IMR-90 (cell line): Measurements from ENCODE around the gene WIPI1. TPM values are rescaled to one million over a fixed set of nuclear protein-coding genes. Genes with fewer than 3 reads are reported as not detected.

ENCODE experiments used
- ATAC-seq: fragments of 200-7000 bp; cut with Tn5 transposase; 2 replicates; pipeline ENCODE4 v1.9.1; 2020; ENCODE audit warnings: low read depth, mild to moderate bottlenecking, moderate library complexity
- BruUV-seq: library from RNA; stranded (reverse); fragments of 400-500 nt; replicated peaks from 2 replicates; lab custom pipeline; 2021; lab: Mats Ljungman, UMichigan
- CTCF ChIA-PET: fragments of 300-600 bp; formaldehyde crosslinking; extraction: SDS; loops from one replicate; lab custom pipeline; 2021; ENCODE audit warnings: antibody characterized with exemption; lab: Yijun Ruan, JAX
- POLR2A ChIA-PET: fragments of 300-600 bp; sonication (Branson Sonifier 250); formaldehyde crosslinking; loops from one replicate; lab custom pipeline; 2022; ENCODE audit warnings: antibody characterized with exemption; ENCODE audit not compliant: unreplicated experiment; lab: Charles Lee
- DNase-seq: peaks from one replicate; pipeline ENCODE4 v3.0.0; 2013
- H2AFZ ChIP-seq: replicated peaks from 2 replicates; pipeline ENCODE3; 2013; ENCODE audit warnings: low read length, mild to moderate bottlenecking; ENCODE audit not compliant: poor library complexity
- H2AK5ac ChIP-seq: 2 replicates; pipeline ENCODE4 v1.6.1; 2013; ENCODE audit warnings: low read depth, low read length, inconsistent platforms
- H2AK9ac ChIP-seq: replicated peaks from 2 replicates; pipeline ENCODE3; 2013; ENCODE audit warnings: mild to moderate bottlenecking, low read depth, low read length, moderate library complexity; ENCODE audit not compliant: poor library complexity
- H2BK120ac ChIP-seq: 2 replicates; pipeline ENCODE4 v1.6.1; 2013; ENCODE audit warnings: low read depth, low read length, inconsistent platforms
- H2BK15ac ChIP-seq: 3 replicates; pipeline ENCODE4 v1.6.1; 2013; ENCODE audit warnings: low read depth, low read length, inconsistent platforms
- H2BK20ac ChIP-seq: 2 replicates; pipeline ENCODE4 v1.6.1; 2013; ENCODE audit warnings: low read depth, mild to moderate bottlenecking, inconsistent platforms, low read length, moderate library complexity
- H2BK5ac ChIP-seq: 2 replicates; pipeline ENCODE4 v1.6.1; 2013; ENCODE audit warnings: mild to moderate bottlenecking, low read depth, low read length, inconsistent platforms; ENCODE audit not compliant: poor library complexity, severe bottlenecking
- H3K14ac ChIP-seq: replicated peaks from 2 replicates; pipeline ENCODE4 v1.6.1; 2013; ENCODE audit warnings: low read depth, low read length, inconsistent platforms
- H3K18ac ChIP-seq: 2 replicates; pipeline ENCODE4 v1.6.1; 2013; ENCODE audit warnings: low read depth, low read length, control low read depth
- H3K23ac ChIP-seq: 2 replicates; pipeline ENCODE4 v1.6.1; 2013; ENCODE audit warnings: low read depth, low read length, inconsistent platforms
- H3K27ac ChIP-seq: 2 replicates; pipeline ENCODE4 v1.5.1; 2013; ENCODE audit warnings: mild to moderate bottlenecking, control low read depth, low read length; ENCODE audit not compliant: insufficient read depth
- H3K27me3 ChIP-seq: 2 replicates; pipeline ENCODE4 v1.6.1; 2013; ENCODE audit warnings: low read length; ENCODE audit not compliant: control insufficient read depth, insufficient read depth
- H3K36me3 ChIP-seq: 2 replicates; pipeline ENCODE4 v1.6.1; 2013; ENCODE audit warnings: low read length, mixed read lengths; ENCODE audit not compliant: control insufficient read depth, insufficient read depth
- H3K4ac ChIP-seq: 2 replicates; pipeline ENCODE4 v1.6.1; 2013; ENCODE audit warnings: low read depth, low read length, inconsistent platforms
- H3K4me1 ChIP-seq: 2 replicates; pipeline ENCODE4 v1.6.1; 2013; ENCODE audit warnings: low read length, mixed read lengths; ENCODE audit not compliant: control insufficient read depth, insufficient read depth
- H3K4me2 ChIP-seq: 2 replicates; pipeline ENCODE4 v1.6.1; 2013; ENCODE audit warnings: low read depth, mild to moderate bottlenecking, control low read depth, low read length, moderate library complexity
- H3K4me3 ChIP-seq: 2 replicates; pipeline ENCODE4 v1.5.1; 2013; ENCODE audit warnings: low read depth, mild to moderate bottlenecking, control low read depth, low read length, moderate library complexity; ENCODE audit not compliant: insufficient read depth
- H3K56ac ChIP-seq: 2 replicates; pipeline ENCODE4 v1.6.1; 2013; ENCODE audit warnings: low read length, inconsistent platforms; ENCODE audit not compliant: insufficient read depth; ENCODE audit errors: extremely low read depth
- H3K79me1 ChIP-seq, 2 experiments: 2 replicates each; pipeline ENCODE4 v1.6.1; 2013; ENCODE audit warnings: low read length in 2 of 2, inconsistent platforms in 1 of 2, low read depth in 1 of 2
- H3K9ac ChIP-seq: 2 replicates; pipeline ENCODE4 v1.6.1; 2013; ENCODE audit warnings: low read depth, low read length, control low read depth
- H3K9me1 ChIP-seq: 2 replicates; pipeline ENCODE4 v1.6.1; 2013; ENCODE audit warnings: low read length, inconsistent platforms; ENCODE audit not compliant: insufficient read depth
- H3K9me3 ChIP-seq: 2 replicates; pipeline ENCODE4 v1.6.1; 2013; ENCODE audit warnings: low read length; ENCODE audit not compliant: control insufficient read depth, insufficient read depth
- H4K20me1 ChIP-seq: 2 replicates; pipeline ENCODE4 v1.6.1; 2013; ENCODE audit warnings: low read length, inconsistent platforms; ENCODE audit not compliant: insufficient read depth
- H4K5ac ChIP-seq: 2 replicates; pipeline ENCODE4 v1.6.1; 2013; ENCODE audit warnings: mild to moderate bottlenecking, low read depth, low read length, control low read depth
- H4K8ac ChIP-seq, 2 experiments: 2 replicates each; pipeline ENCODE4 v1.6.1; 2013; ENCODE audit warnings: low read depth in 2 of 2, low read length in 2 of 2, control low read depth in 1 of 2, inconsistent platforms in 1 of 2
- H4K91ac ChIP-seq: 2 replicates; pipeline ENCODE4 v1.6.1; 2013; ENCODE audit warnings: low read depth, low read length, inconsistent platforms; ENCODE audit not compliant: insufficient read depth
- RAD21 ChIP-seq: IDR thresholded peaks from 2 replicates; pipeline ENCODE4 v1.6.1; 2012; ENCODE audit warnings: low read length, improper control_type of control experiment
- WGBS, 2 experiments: methylation state at CpG; one replicate each; pipeline versions ENCODE4 v1.1.5 to v1.1.7; 2013; ENCODE audit warnings: missing lambda C conversion rate in 2 of 2; ENCODE audit not compliant: insufficient read length in 1 of 2; ENCODE audit errors: extremely low coverage in 2 of 2; 5-methylcytosine and 5-hydroxymethylcytosine counted together
- dilution Hi-C: fragments of 300-500 bp; cut with HindIII; formaldehyde crosslinking; loops from one replicate; pipeline ENCODE4 v1.14.3; 2018; ENCODE audit warnings: low sequenced_read_pairs; ENCODE audit not compliant: unreplicated experiment
- in situ Hi-C: fragments of 300-500 bp; cut with MboI; formaldehyde crosslinking; loops from 3 replicates; pipeline ENCODE4 v1.14.3; 2019; ENCODE audit warnings: low sequenced_read_pairs, inconsistent platforms, mixed read lengths
- intact Hi-C: fragments of 100-400 bp; cut with micrococcal nuclease; formaldehyde crosslinking; loops from 2 replicates; pipeline ENCODE4 v1.10.0; 2022
- polyA plus RNA-seq, 3 experiments: library from polyadenylated mRNA; depleted of rRNA; stranded (reverse); fragments of >200 nt; gene quantifications; 2 replicates each; pipeline ENCODE4 v1.2.3, GENCODE V29; 2012; ENCODE audit warnings: low replicate concordance in 1 of 3
- total RNA-seq: library from RNA; depleted of rRNA; stranded (reverse); fragments of >200 nt; gene quantifications from 2 replicates; pipeline ENCODE4 v1.2.3, GENCODE V29; 2012

Gene WIPI1
- total and polyA plus RNA-seq, 2 of the 4 experiments (the other 2 are of a cell fraction), result 78.6 to 129 TPM

DNA sequence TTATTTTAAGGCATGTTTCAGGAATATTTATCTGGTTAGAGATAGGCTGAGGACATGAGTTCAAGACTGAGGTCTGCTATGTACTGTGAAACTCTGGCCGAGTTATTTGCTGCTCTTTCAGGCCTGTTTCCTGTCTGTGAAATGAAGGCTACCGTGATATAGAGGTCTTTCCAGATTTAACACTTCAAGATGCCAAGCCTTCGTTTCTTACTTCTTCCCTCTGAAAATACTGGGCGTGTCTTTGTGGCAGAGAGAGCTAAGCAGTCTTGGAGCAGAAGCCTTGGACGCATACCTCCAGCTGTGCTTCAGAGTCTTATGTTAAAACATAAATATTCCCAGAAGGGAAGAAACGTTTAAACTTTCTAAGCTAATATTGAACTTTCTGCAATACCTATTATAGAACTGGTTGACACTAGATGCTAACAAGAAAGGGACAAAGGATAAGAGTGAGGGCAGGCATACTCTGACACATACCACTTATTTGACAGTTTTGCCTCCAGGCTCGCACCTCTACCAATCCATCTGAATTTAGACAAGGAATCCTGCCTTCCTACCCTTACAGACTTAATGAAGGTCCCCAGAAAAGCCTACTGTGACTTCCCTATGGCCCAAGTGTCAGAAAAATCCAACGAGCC is 17.5 kb downstream of the WIPI1 start:
- WGBS, 2 experiments, result no CpG with 5 or more reads among the region's 8 CpGs
- Histone ChIP-seq H3K9ac (no peak overlapping the region), H3K18ac (no peak overlapping the region), H3K79me1 (peaks cover 0 to 25% of the 10 kb centered on the region in 2 experiments; a peak in 2 of 4 replicates), H2AK9ac (peak overlapping the region; percentile 16), H3K56ac (no peak overlapping the region), H4K8ac (no peak overlapping the region), H3K36me3 (peaks cover 34% of the 10 kb centered on the region), H2BK5ac (no peak overlapping the region), H3K4ac (no peak overlapping the region), H2BK15ac (no peak overlapping the region), H2AK5ac (no peak overlapping the region), H3K27me3 (no peaks in the 10 kb centered on the region), H3K4me2 (no peak overlapping the region), H3K9me1 (peaks cover 4% of the 10 kb centered on the region; the same call in 1 of the 2 replicates), H3K4me3 (no peak overlapping the region), H4K91ac (no peak overlapping the region), H3K4me1 (peaks cover 9% of the 10 kb centered on the region), H2BK120ac (no peak overlapping the region), H3K14ac (no peak overlapping the region), H3K23ac (no peak overlapping the region), H4K5ac (no peak overlapping the region), H4K20me1 (peaks cover 10% of the 10 kb centered on the region; the same call in 1 of the 2 replicates), H3K27ac (no peak overlapping the region), H2AFZ (no peak overlapping the region), H2BK20ac (no peak overlapping the region), H3K9me3 (no peaks in the 10 kb centered on the region)
- no TSS peak for BruUV-seq
- in situ Hi-C loops (loop anchor here (10.0 kb wide), 1 partner anchor 175 kb away; no protein-coding TSS in a partner anchor), intact Hi-C loops (loop anchor here (5.0 kb wide), 1 partner anchor 237 kb away; no protein-coding TSS in a partner anchor), dilution Hi-C loops (no loop called here)
- TF ChIP-seq RAD21, result no peak
- ChIA-PET POLR2A (no interaction called here), CTCF (interaction anchor here (1.1 kb wide), 1 partner anchor 40 kb away, joined by 3 read pairs; no protein-coding TSS in a partner anchor)
- no peak for DNase-seq
- no peak for ATAC-seq
